Left forelimb (tissue), 1 donor: ENCODE measurements around the gene MYO10.

Experiments used
- DNase-seq: peaks from one replicate; pipeline ENCODE4 v3.0.0-alpha.2; 2018; ENCODE audit warnings: low spot score

The MYO10 gene

GRCh38 chr5:16916262-16916878 lies 19.7 kb downstream of the MYO10 start:
- DNase-seq: no peak

- DNase-seq: no peak
Observed at GRCh38 chr5:16914584-16914983, 21.5 kb downstream of the MYO10 start.

GRCh38 chr5:16914108-16914435 lies 22.0 kb downstream of the MYO10 start:
- no peak for DNase-seq

GRCh38 chr5:16913187-16914107 lies 22.6 kb downstream of the MYO10 start:
- DNase-seq: no peak

- no peak for DNase-seq
Observed at GRCh38 chr5:16912080-16912479, 24.0 kb downstream of the MYO10 start.

- no peak for DNase-seq
Observed at GRCh38 chr5:16909464-16909863, 26.6 kb downstream of the MYO10 start.

GRCh38 chr5:16907270-16907669 lies 28.8 kb downstream of the MYO10 start:
- no peak for DNase-seq

- no peak for DNase-seq
Observed at GRCh38 chr5:16906255-16906654, 29.8 kb downstream of the MYO10 start.

- no peak for DNase-seq
Observed at GRCh38 chr5:16903480-16904300, 32.4 kb downstream of the MYO10 start.

- DNase-seq: no peak
Observed at GRCh38 chr5:16902846-16903245, 33.2 kb downstream of the MYO10 start.

GRCh38 chr5:16901021-16901644 lies 35.0 kb downstream of the MYO10 start:
- no peak for DNase-seq

GRCh38 chr5:16899171-16899570 lies 36.9 kb downstream of the MYO10 start:
- no peak for DNase-seq

- no peak for DNase-seq
Observed at GRCh38 chr5:16897800-16898199, 38.3 kb downstream of the MYO10 start.

GRCh38 chr5:16897284-16897704 lies 38.8 kb downstream of the MYO10 start:
- DNase-seq: no peak

- no peak for DNase-seq
Observed at GRCh38 chr5:16896767-16897166, 39.3 kb downstream of the MYO10 start.

- no peak for DNase-seq
Observed at GRCh38 chr5:16894236-16895057, 41.6 kb downstream of the MYO10 start.

GRCh38 chr5:16891033-16891432 lies 45.1 kb downstream of the MYO10 start:
- no peak for DNase-seq

- DNase-seq: no peak
Observed at GRCh38 chr5:16889972-16890519, 46.0 kb downstream of the MYO10 start.

- no peak for DNase-seq
Observed at GRCh38 chr5:16889203-16889971, 46.7 kb downstream of the MYO10 start.

- DNase-seq: no peak
Observed at GRCh38 chr5:16888694-16889124, 47.4 kb downstream of the MYO10 start.
